Ecto neural progenitor cell (in vitro differentiated cells): ENCODE results near the gene COPB2.
"Not testable (repeated sequence)": the region's sequence is repeated elsewhere in the genome, so short reads cannot be mapped to it uniquely, and the experiment has no call there.

Experiments
- DNase-seq: peaks from one replicate; pipeline ENCODE4 v3.0.0-alpha.2; 2018; ENCODE audit warnings: low spot score

The COPB2 gene

GRCh38 chr3:139378587-139379241 lies 10.7 kb downstream of the COPB2 start:
- no peak for DNase-seq

GRCh38 chr3:139377378-139377777 lies 12.1 kb downstream of the COPB2 start:
- DNase-seq: no peak

GRCh38 chr3:139374099-139374498 lies 15.3 kb downstream of the COPB2 start:
- DNase-seq: no peak

GRCh38 chr3:139364549-139364948 lies 24.9 kb downstream of the COPB2 start:
- DNase-seq: no peak

- DNase-seq: no peak
These were observed 28.2 kb downstream of the COPB2 start for GRCh38 chr3:139361276-139361675.

GRCh38 chr3:139358841-139359562 lies 30.4 kb downstream of the COPB2 start:
- DNase-seq: no peak

GRCh38 chr3:139357899-139358298 lies 31.5 kb downstream of the COPB2 start:
- DNase-seq: no peak

- no peak for DNase-seq
These were observed 33.6 kb downstream of the COPB2 start for GRCh38 chr3:139355891-139356290.

GRCh38 chr3:139355476-139355875 lies 34.0 kb downstream of the COPB2 start:
- DNase-seq: no peak

- no peak for DNase-seq
These were observed 34.8 kb downstream of the COPB2 start for GRCh38 chr3:139354661-139355060.

GRCh38 chr3:139353920-139354556 lies 35.4 kb downstream of the COPB2 start:
- no peak for DNase-seq

- DNase-seq: no peak
These were observed 42.7 kb downstream of the COPB2 start for GRCh38 chr3:139346771-139347170.

GRCh38 chr3:139343895-139344856 lies 45.3 kb downstream of the COPB2 start, which contains the start of gene MRPS22:
Gene MRPS22, plus strand, starts transcription at chr3:139344020. Its CDS starts 7 bp downstream, at chr3:139344027.
- peak; percentile 79 for DNase-seq

GRCh38 chr3:139342054-139342453 lies 47.4 kb downstream of the COPB2 start:
- DNase-seq: no peak

- DNase-seq: no peak
These were observed 48.7 kb downstream of the COPB2 start for GRCh38 chr3:139340784-139341183.

GRCh38 chr3:139339219-139339906 lies 50.1 kb downstream of the COPB2 start:
- no peak for DNase-seq

GRCh38 chr3:139338405-139338804 lies 51.0 kb downstream of the COPB2 start:
- no peak for DNase-seq

- DNase-seq: not testable (repeated sequence)
These were observed 54.8 kb downstream of the COPB2 start for GRCh38 chr3:139334675-139335074.

GRCh38 chr3:139332092-139332491 lies 57.4 kb downstream of the COPB2 start:
- no peak for DNase-seq

- peak; percentile 95 for DNase-seq
These were observed 60.0 kb downstream of the COPB2 start for GRCh38 chr3:139329364-139329850.

GRCh38 chr3:139328356-139328755 lies 61.1 kb downstream of the COPB2 start:
- DNase-seq: no peak
